H4 (cell line): Measurements from ENCODE around the gene MYH10. TPM values are rescaled to one million over a fixed set of nuclear protein-coding genes. Genes with fewer than 3 reads are reported as not detected.
A peak's percentile ranks its signal among the peaks of the same experiment; 100 is the strongest.

Experiments
- DNase-seq: peaks from one replicate; pipeline ENCODE4 v3.0.0-alpha.2; 2015; ENCODE audit warnings: low spot score
- total RNA-seq: library from RNA; depleted of rRNA; stranded (reverse); fragments of >200 nt; shearing (Covaris generic); gene quantifications from 2 replicates; pipeline ENCODE4 v1.2.3, GENCODE V29; 2014

Gene MYH10
- total RNA-seq, 1 experiment from 2014 or later = 21.1 TPM

GRCh38 chr17:8649157-8650118, 18.9 kb upstream of the MYH10 start:
- DNase-seq = no peak

DNA sequence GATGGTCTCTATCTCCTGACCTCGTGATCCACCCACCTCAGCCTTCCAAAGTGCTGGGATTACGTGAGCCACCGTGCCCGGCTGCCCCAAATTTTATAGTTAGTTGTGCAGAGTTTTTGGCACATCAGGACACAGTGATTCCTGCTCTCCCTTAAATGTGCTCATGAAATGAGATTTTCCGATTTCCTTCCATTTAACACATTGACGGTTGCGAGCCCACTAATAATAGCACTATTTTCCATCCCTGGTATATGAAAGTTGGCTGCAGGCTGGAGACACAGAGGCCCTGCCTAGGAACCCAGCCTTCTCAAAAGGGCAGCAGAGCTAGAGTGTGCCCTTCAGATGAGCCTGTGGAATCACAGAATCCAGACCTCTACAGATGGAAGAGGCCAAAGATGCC, 17.4 kb upstream of the MYH10 start:
- no peak for DNase-seq

DNA sequence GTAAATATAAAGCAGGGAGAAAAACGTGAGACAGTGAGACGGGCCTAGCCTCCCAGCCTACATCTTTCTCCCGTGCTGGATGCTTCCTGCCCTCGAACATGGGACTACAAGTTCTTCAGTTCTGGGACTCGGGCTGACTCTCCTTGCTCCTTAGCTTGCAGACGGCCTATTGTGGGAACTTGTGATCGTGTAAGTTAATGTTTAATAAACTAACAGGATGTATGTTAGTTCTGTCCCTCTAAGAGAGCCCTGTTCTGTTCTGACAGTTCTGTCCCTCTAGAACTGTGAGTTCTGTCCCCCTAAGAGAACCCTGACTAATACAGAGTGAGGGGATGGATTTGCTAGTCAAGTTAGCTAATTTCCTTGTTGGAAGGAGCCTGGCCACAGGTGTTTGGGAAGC, 16.7 kb upstream of the MYH10 start:
- DNase-seq = no peak

- no peak for DNase-seq
Observed at GRCh38 chr17:8644507-8644902, 14.0 kb upstream of the MYH10 start.

GRCh38 chr17:8643855-8644506, 13.5 kb upstream of the MYH10 start:
- no peak for DNase-seq

DNA sequence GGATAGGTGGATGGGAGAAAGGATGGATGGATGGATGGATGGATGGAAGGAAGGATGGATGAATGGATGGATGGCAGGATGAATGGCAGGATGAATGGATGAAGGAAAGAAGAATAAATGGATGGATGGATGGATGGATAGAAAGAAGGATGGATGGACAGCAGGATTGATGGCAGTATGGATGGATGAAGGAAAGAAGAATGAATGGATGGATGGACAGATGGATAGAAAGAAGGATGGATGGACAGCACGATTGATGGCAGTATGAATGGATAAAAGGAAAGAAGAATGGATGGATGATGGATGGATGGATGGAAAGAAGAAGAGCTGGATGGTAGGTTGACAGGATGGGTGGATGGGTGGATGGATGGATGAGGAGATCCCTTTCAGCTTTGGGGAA, 9.2 kb upstream of the MYH10 start:
- no peak for DNase-seq

GRCh38 chr17:8632061-8632460, 1.5 kb upstream of the MYH10 start:
- no peak for DNase-seq

- DNase-seq = no peak
Observed at GRCh38 chr17:8631554-8631877, 991 bp upstream of the MYH10 start.

DNA sequence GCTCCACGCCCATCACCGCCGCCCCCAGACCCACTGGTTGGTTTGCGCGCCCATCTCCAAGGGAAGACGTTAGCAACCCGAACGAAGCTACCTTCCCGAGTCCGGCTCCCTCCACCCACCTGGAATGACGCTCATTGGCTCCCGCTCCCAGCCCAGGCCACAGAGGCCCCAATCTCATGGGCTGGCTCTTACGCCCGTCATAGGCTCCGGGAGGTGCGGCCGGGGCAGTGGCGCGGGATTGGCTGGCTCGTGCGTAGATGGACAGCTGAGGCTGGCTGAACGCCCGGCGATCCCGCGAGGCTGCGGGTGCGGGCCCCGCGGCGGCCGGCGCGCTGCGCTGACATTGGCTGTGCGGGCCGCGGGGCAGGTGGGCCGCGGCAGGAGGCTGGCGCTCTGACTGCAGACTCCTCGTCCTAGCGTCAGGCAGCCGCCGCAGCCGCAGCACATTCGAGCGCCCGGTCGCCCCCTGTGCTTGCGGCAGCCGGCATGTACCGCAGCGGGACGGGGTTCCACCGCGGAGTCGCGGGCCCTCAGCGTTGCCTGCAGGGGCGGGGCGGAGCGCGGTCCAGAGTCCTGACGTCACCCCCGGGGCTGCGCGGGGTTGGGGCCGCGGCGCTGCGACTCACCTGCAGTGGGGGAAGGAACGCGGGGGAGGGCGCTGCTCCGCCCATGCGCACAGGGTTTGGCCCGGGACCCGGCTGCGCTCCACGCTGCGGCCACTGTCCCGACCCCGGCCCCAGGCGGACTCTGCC, 453 bp upstream of the MYH10 start:
- peak; percentile 97 for DNase-seq

- no peak for DNase-seq
Observed at GRCh38 chr17:8629371-8630226, 926 bp downstream of the MYH10 start.

- no peak for DNase-seq
Observed at GRCh38 chr17:8628609-8629169, 1.8 kb downstream of the MYH10 start.

- no peak for DNase-seq
Observed at GRCh38 chr17:8628172-8628571, 2.4 kb downstream of the MYH10 start.

DNA sequence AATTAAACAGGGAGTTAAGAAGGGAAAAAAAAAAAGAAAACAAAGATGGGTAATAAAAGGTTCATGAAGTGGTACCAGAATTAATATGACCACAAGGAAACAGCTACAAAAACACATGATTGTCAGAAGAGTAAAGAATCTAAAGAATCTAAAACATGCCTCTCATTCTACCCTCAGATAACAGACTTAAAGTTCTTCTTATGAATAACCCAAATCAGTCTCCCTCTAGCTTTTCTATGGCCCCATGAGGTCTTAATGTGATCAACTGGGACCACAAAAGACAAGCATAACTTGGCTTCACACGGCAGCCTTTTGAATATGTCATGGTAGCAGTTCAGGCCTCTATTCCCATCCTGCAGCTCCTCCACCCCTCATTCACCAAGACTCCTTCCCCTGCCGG, 6.9 kb downstream of the MYH10 start:
- no peak for DNase-seq

DNA sequence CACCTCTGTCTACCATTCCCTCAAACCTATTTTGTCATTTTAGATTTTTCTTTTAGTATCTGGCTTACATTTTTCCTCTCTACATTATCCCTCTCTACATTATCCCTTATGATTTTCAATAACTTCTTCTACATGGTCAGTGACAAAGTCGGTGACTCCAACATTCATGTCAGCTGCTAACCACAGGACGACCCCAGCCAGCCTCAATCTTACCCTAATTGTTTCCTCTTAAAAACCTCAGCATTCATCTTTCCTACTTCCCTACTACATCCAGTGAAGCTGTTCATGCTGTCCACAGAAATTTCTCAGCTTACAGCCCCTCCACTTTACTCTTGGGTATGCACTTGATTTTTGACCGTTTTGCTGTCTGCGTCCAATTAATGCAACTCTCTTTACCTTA, 8.3 kb downstream of the MYH10 start:
- no peak for DNase-seq

DNA sequence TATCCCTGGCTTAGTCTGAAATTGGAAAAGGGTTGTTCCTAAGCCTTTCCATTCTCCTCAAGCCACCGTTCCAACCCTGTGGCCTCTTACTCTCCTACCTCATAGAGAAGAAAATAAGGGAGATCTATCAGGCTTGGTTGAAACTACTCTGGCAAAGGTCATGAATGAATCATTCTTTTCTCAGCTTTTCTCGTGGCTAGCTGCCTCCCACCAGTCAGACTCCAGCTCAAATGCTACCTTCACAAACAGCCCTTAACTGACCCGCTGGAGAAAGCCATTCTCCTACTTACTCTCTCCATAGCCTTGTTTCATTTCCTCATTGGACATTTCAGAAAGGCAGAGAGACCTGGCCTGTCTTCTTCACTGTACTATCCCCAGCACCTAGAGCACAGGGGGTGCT, 8.9 kb downstream of the MYH10 start:
- no peak for DNase-seq

- DNase-seq = no peak
Observed at GRCh38 chr17:8619294-8619693, 11.2 kb downstream of the MYH10 start.

GRCh38 chr17:8618825-8619224, 11.7 kb downstream of the MYH10 start:
- no peak for DNase-seq

- DNase-seq = no peak
Observed at GRCh38 chr17:8614988-8615387, 15.5 kb downstream of the MYH10 start.

DNA sequence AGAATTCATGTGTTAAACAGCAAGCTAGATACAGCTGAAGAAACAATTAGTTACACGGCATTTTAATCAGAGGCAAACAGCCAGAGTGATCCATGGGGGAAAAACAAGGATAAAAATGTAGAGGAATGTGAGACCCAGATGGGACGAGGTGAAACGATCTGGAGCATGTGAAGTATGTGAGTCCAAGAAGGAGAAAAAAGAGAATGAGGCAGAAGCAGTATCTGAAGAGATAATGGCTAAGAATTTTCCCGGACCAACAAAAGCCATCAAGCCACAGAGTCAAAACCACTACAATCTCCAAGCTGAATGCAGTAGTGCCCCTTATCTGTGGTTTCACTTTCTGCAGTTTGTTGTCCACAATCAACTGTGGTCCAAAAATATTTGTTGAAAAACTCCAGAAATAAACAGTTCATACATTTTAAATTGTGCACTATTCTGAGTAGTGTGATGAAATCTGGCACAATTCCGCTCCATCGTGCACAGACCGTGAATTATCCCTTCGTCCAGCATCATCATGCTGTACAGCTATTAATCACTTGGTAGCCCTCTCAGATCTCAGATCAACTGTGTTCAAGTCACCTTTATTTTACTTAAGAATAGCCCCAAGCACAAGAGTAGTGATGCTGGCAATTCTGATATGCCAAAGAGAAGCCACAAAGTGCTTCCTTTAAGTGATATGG, 18.8 kb downstream of the MYH10 start:
- no peak for DNase-seq

- DNase-seq = no peak
Observed at GRCh38 chr17:8611137-8611536, 19.4 kb downstream of the MYH10 start.

- no peak for DNase-seq
Observed at GRCh38 chr17:8610558-8610957, 20.0 kb downstream of the MYH10 start.
